Jurkat, Clone E6-1 (cell line): ENCODE measurements around the gene SPTLC3. TPM values are rescaled to one million over a fixed set of nuclear protein-coding genes. Genes with fewer than 3 reads are reported as not detected.
A peak's percentile ranks its signal among the peaks of the same experiment; 100 is the strongest.
"Not testable (repeated sequence)": the region's sequence is repeated elsewhere in the genome, so short reads cannot be mapped to it uniquely, and the experiment has no call there.

Source experiments
- DNase-seq: peaks from one replicate; pipeline ENCODE4 v3.0.0-alpha.2; 2011; ENCODE audit warnings: low read depth, low spot score
- H3K4me3 ChIP-seq: 2 replicates; pipeline ENCODE4 v1.5.1; 2011; ENCODE audit warnings: mild to moderate bottlenecking, low read length, control low read depth, moderate library complexity
- polyA plus RNA-seq: library from polyadenylated mRNA; unstranded; fragments of >200 nt; gene quantifications from one replicate; pipeline ENCODE4 v1.2.1, GENCODE V29; 2012; ENCODE audit warnings: missing spikeins; ENCODE audit not compliant: insufficient read length, insufficient read depth

Gene SPTLC3
- 1.1 TPM for polyA plus RNA-seq

- DNase-seq, result peak; percentile 1
- peak within 1 kb of the TSS; percentile 5; the same call in 1 of the 2 replicates for H3K4me3 ChIP-seq
These were observed at the start of gene SPTLC3 for GRCh38 chr20:13008761-13009681. Gene SPTLC3 (plus strand): TSS chr20:13008972. CDS start chr20:13009268, 296 bp downstream.

- no peak for DNase-seq
These were observed 47.0 kb upstream of the SPTLC3 start for GRCh38 chr20:12961725-12962124.

GRCh38 chr20:12962895-12963294, 45.9 kb upstream of the SPTLC3 start:
- H3K4me3 ChIP-seq, result no peak overlapping the region
- DNase-seq, result no peak

More at GRCh38 chr20:12961725-12962124, 47.0 kb upstream of the SPTLC3 start:
- H3K4me3 ChIP-seq, result no peak overlapping the region

GRCh38 chr20:12963416-12963815, 45.4 kb upstream of the SPTLC3 start:
- no peak for DNase-seq
- no peak overlapping the region for H3K4me3 ChIP-seq

- no peak overlapping the region for H3K4me3 ChIP-seq
- DNase-seq, result no peak
These were observed 43.4 kb upstream of the SPTLC3 start for GRCh38 chr20:12965212-12965869.

- no peak overlapping the region for H3K4me3 ChIP-seq
- peak; percentile 24 for DNase-seq
These were observed 42.9 kb upstream of the SPTLC3 start for GRCh38 chr20:12965870-12966251.

GRCh38 chr20:12966468-12967085, 42.2 kb upstream of the SPTLC3 start:
- H3K4me3 ChIP-seq, result no peak overlapping the region
- DNase-seq, result peak; percentile 15

GRCh38 chr20:12967932-12968331, 40.8 kb upstream of the SPTLC3 start:
- H3K4me3 ChIP-seq, result no peak overlapping the region
- no peak for DNase-seq

- no peak for DNase-seq
- H3K4me3 ChIP-seq, result no peak overlapping the region
These were observed 40.3 kb upstream of the SPTLC3 start for GRCh38 chr20:12968472-12968871.

GRCh38 chr20:12969071-12969669, 39.6 kb upstream of the SPTLC3 start:
- DNase-seq, result no peak
- H3K4me3 ChIP-seq, result no peak overlapping the region

- H3K4me3 ChIP-seq, result no peak overlapping the region
- peak; percentile 24 for DNase-seq
These were observed 38.4 kb upstream of the SPTLC3 start for GRCh38 chr20:12970372-12970821.

GRCh38 chr20:12975833-12976608, 32.8 kb upstream of the SPTLC3 start:
- no peak overlapping the region for H3K4me3 ChIP-seq
- DNase-seq, result no peak

GRCh38 chr20:12976720-12977309, 32.0 kb upstream of the SPTLC3 start:
- DNase-seq, result no peak

GRCh38 chr20:12977328-12978125, 31.2 kb upstream of the SPTLC3 start:
- H3K4me3 ChIP-seq, result no peak overlapping the region
- DNase-seq, result no peak

More at GRCh38 chr20:12976720-12977309, 32.0 kb upstream of the SPTLC3 start:
- H3K4me3 ChIP-seq, result no peak overlapping the region

GRCh38 chr20:12978126-12978394, 30.7 kb upstream of the SPTLC3 start:
- no peak overlapping the region for H3K4me3 ChIP-seq
- no peak for DNase-seq

- H3K4me3 ChIP-seq, result no peak overlapping the region
- no peak for DNase-seq
These were observed 29.9 kb upstream of the SPTLC3 start for GRCh38 chr20:12978613-12979495.

GRCh38 chr20:12979713-12980112, 29.1 kb upstream of the SPTLC3 start:
- DNase-seq, H3K4me3 ChIP-seq: not testable (repeated sequence)
